ENCODE measurements around the gene RBM22.

RBM22 gene

DNA sequence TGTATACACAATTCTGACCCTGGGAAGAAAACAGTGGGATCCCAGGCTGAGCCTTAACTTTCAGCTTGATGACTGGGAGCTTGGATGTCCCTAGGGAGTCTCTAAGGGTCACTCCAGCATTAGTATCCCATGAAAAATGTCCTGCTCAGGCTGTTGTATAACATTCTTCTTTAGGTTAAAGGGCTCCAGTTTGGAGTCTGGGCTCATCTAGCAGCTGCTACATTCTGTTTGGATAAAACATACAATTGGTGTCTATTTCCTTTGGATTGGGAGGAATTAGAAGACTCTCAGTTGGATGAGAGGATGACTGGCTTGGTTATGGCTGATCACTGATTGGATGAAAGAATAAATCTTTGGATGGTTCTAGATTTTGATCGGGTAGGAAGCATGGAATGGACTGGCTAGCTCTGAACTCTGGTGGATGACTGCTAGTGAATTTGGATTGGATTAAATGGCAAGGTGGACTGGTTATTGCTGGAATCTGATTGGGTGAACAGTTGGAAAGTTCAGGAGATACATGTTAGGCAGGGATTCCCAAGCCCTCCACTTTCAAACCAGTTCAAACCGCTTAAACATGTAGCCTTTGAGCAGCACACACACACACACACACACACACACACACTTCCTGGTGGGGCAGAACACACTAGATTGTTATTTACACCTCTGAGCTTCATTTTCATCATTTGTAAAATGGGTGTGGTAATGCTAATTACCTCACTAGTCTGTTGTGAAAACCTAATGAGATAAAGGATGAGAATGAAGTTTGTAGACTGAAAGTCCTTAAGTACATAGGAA is 46.9 kb downstream of the RBM22 start:
- TF ChIP-seq CTCF (IDR thresholded peaks at IDR 0.05; ENCODE audit: poor library complexity, severe bottlenecking) = no peak
- no peak for ATAC-seq (ENCODE audit: low read depth)
- H3K4me1 ChIP-seq (ENCODE audit: insufficient read depth, poor library complexity, severe bottlenecking) = no peaks in the 10 kb centered on the region

DNA sequence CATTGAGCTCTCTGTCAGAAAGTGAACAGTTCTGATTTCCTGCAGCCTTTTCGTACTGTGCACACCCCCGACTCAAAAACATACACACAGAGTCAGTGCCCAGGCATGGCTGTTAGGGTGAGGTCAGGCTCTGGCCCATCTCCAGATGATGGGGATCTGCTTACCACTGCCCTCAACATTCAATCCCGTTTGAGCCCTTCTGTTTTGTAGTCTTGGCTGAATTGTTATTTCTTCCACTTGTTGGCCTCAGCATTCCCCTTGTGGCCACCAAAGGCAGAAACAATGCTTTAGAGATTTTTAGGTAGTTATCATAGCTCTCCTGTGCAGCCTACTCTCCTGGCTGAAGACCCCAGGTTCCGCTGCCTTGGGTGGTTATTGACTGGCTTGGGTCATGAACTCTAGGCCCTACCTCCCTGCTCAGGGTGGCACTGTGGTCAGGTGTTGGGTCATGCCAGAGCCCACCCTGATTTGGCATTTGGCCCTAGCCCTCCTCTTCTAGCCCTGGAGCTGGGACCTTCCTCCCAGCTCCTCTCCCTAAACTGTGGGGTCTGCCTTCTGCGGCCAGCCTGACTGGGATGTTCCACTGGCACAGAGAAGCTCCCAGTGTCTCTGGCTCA is 47.6 kb downstream of the RBM22 start:
- Histone ChIP-seq H3K4me3 (ENCODE audit: severe bottlenecking) (no peak overlapping the region), H3K27me3 (ENCODE audit: insufficient read depth, poor library complexity, severe bottlenecking) (no peaks in the 10 kb centered on the region), H3K27ac (ENCODE audit: poor library complexity, severe bottlenecking) (no peak overlapping the region), H3K9me3 (ENCODE audit: severe bottlenecking) (no peaks in the 10 kb centered on the region), H3K4me1 (ENCODE audit: insufficient read depth, poor library complexity, severe bottlenecking) (no peaks in the 10 kb centered on the region), H3K36me3 (ENCODE audit: low read depth) (0 out of 2 replicates have a peak, but pooled peaks cover 13% of the 10 kb centered on the region)
- no peak for DNase-seq (ENCODE audit: low spot score)
- TF ChIP-seq CTCF (IDR thresholded peaks at IDR 0.05; ENCODE audit: poor library complexity, severe bottlenecking) = peak; percentile 24
- no peak for ATAC-seq (ENCODE audit: low read depth)

More for the DNA sequence above, 46.9 kb downstream of the RBM22 start:
- no peak overlapping the region for H3K4me3 ChIP-seq (ENCODE audit: severe bottlenecking)
- H3K27me3 ChIP-seq (ENCODE audit: insufficient read depth, poor library complexity, severe bottlenecking) = no peaks in the 10 kb centered on the region
- H3K27ac ChIP-seq (ENCODE audit: poor library complexity, severe bottlenecking) = no peak overlapping the region
- H3K36me3 ChIP-seq (ENCODE audit: low read depth) = 0 out of 2 replicates have a peak, but pooled peaks cover 13% of the 10 kb centered on the region
- no peak for DNase-seq (ENCODE audit: low spot score)
- H3K9me3 ChIP-seq (ENCODE audit: severe bottlenecking) = no peaks in the 10 kb centered on the region

DNA sequence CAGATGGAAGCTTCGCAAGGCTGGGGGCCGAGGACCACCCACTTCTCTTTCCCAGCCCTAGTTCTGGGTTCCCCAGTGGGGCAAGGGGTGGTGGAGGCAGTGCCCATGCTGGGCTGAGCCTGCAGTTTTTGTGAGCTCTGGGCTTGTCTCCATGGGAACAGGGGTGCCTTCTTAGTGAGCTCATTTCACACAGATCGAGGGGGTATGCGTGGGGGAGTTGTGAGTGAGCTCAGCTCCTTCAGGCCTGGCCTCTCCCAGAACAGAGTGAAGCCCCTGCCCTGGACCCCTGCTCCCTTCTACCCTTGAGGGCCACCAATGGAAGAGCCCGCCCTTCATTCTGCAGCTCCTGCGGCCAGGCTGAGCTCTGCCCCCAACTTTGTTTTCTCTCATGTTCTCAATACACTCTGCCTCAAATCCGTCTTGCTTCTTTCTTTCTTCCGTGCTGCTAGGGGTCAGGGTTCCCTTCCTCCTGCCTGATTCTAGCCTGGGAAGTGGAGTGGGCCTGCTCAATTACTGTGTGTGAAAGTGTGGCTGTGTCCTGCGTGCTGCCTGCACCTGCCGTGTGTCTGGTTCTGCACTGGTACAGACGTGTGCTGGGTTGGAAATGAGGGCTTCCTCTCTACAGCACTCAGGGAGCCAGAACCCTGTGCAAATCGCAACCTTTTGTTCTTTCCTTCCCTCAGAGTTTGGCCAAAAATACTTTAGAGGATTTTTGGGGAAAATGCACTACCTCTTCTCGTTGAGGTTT is 48.8 kb downstream of the RBM22 start:
- Histone ChIP-seq H3K27me3 (ENCODE audit: insufficient read depth, poor library complexity, severe bottlenecking) (no peaks in the 10 kb centered on the region), H3K27ac (ENCODE audit: poor library complexity, severe bottlenecking) (no peak overlapping the region), H3K36me3 (ENCODE audit: low read depth) (0 out of 2 replicates have a peak, but pooled peaks cover 13% of the 10 kb centered on the region), H3K4me1 (ENCODE audit: insufficient read depth, poor library complexity, severe bottlenecking) (no peaks in the 10 kb centered on the region), H3K9me3 (ENCODE audit: severe bottlenecking) (no peaks in the 10 kb centered on the region), H3K4me3 (ENCODE audit: severe bottlenecking) (no peak overlapping the region)
- DNase-seq (ENCODE audit: low spot score) (no peak), ATAC-seq (ENCODE audit: low read depth) (no peak)
- TF ChIP-seq CTCF (IDR thresholded peaks at IDR 0.05; ENCODE audit: poor library complexity, severe bottlenecking) = no peak

GRCh38 chr5:150651382-150651781 is 49.5 kb downstream of the RBM22 start:
- Histone ChIP-seq H3K4me1 (ENCODE audit: insufficient read depth, poor library complexity, severe bottlenecking) (no peaks in the 10 kb centered on the region), H3K27me3 (ENCODE audit: insufficient read depth, poor library complexity, severe bottlenecking) (no peaks in the 10 kb centered on the region), H3K4me3 (ENCODE audit: severe bottlenecking) (no peak overlapping the region), H3K36me3 (ENCODE audit: low read depth) (0 out of 2 replicates have a peak, but pooled peaks cover 13% of the 10 kb centered on the region), H3K9me3 (ENCODE audit: severe bottlenecking) (no peaks in the 10 kb centered on the region), H3K27ac (ENCODE audit: poor library complexity, severe bottlenecking) (no peak overlapping the region)
- ATAC-seq (ENCODE audit: low read depth) (no peak), DNase-seq (ENCODE audit: low spot score) (no peak)
- TF ChIP-seq CTCF (IDR thresholded peaks at IDR 0.05; ENCODE audit: poor library complexity, severe bottlenecking) = no peak
